Liver (tissue), 9 donors: ENCODE data around the gene GNA14. TPM values are rescaled to one million over a fixed set of nuclear protein-coding genes. Genes with fewer than 3 reads are reported as not detected.

Experiments used
- DNase-seq: peaks from one replicate; pipeline ENCODE4 v3.0.0-alpha.2; 2017; ENCODE audit warnings: low spot score
- H3K27ac ChIP-seq, 2 donors: one replicate each; pipeline ENCODE4 v1.7.0; 2013; ENCODE audit warnings: inconsistent platforms in 2 of 2, low read length in 2 of 2, control low read depth in 1 of 2, low read depth in 1 of 2, mild to moderate bottlenecking in 1 of 2
- H3K27me3 ChIP-seq, 4 donors: one replicate each; pipeline versions ENCODE4 v1.6.1 to v1.7.0; 2013; ENCODE audit warnings: low read length in 3 of 4, inconsistent platforms in 1 of 4, mild to moderate bottlenecking in 1 of 4, moderate library complexity in 1 of 4; ENCODE audit not compliant: control insufficient read depth in 4 of 4, insufficient read depth in 4 of 4
- H3K36me3 ChIP-seq, 4 donors: one replicate each; pipeline versions ENCODE4 v1.6.1 to v1.7.0; 2013; ENCODE audit warnings: low read length in 3 of 4, mild to moderate bottlenecking in 3 of 4, low read depth in 1 of 4, moderate library complexity in 1 of 4; ENCODE audit not compliant: control insufficient read depth in 4 of 4, insufficient read depth in 3 of 4
- H3K4me1 ChIP-seq, 4 donors: one replicate each; pipeline versions ENCODE4 v1.6.1 to v1.7.0; 2013; ENCODE audit warnings: low read length in 3 of 4, mild to moderate bottlenecking in 3 of 4, moderate library complexity in 1 of 4; ENCODE audit not compliant: control insufficient read depth in 4 of 4, insufficient read depth in 4 of 4
- H3K4me3 ChIP-seq, 3 donors: one replicate each; pipeline versions ENCODE4 v1.6.1 to v1.7.0; 2013; ENCODE audit warnings: low read length in 3 of 3, control low read depth in 1 of 3, low read depth in 1 of 3, mild to moderate bottlenecking in 1 of 3
- H3K9ac ChIP-seq, 2 donors: one replicate each; pipeline ENCODE4 v1.7.0; 2013; ENCODE audit warnings: low read length in 2 of 2, mild to moderate bottlenecking in 2 of 2, moderate library complexity in 2 of 2, control low read depth in 1 of 2, low read depth in 1 of 2
- H3K9me3 ChIP-seq, 4 donors: one replicate each; pipeline versions ENCODE4 v1.6.1 to v1.7.0; 2013; ENCODE audit warnings: low read length in 3 of 4; ENCODE audit not compliant: control insufficient read depth in 4 of 4
- ATF3 ChIP-seq: IDR thresholded peaks from 2 replicates; pipeline ENCODE4 v1.6.1; 2016; ENCODE audit warnings: antibody characterized with exemption
- CTCF ChIP-seq: fragments of 150-350 bp; IDR thresholded peaks from 2 replicates; pipeline ENCODE4 v1.5.1; 2017; ENCODE audit warnings: improper control_type of control experiment, low read depth, low read length; ENCODE audit not compliant: missing input control
- FOXA1 ChIP-seq: IDR thresholded peaks from 2 replicates; pipeline ENCODE4 v1.6.1; 2016; ENCODE audit warnings: antibody characterized with exemption
- GABPA ChIP-seq, 2 donors: IDR thresholded peaks in 1 of 2; conservative IDR thresholded peaks in 1 of 2; 2 replicates each; pipeline ENCODE4 v1.6.1; 2016; ENCODE audit warnings: antibody characterized with exemption in 2 of 2, mild to moderate bottlenecking in 1 of 2, moderate library complexity in 1 of 2
- HNF4A ChIP-seq, 2 donors: conservative IDR thresholded peaks; 2 replicates each; pipeline ENCODE4 v1.6.1; 2016; ENCODE audit warnings: antibody characterized with exemption in 2 of 2, mild to moderate bottlenecking in 2 of 2
- JUND ChIP-seq, 2 donors: IDR thresholded peaks; 2 replicates each; pipeline ENCODE4 v1.6.1; 2016; ENCODE audit warnings: antibody characterized with exemption in 2 of 2
- NR2F2 ChIP-seq: IDR thresholded peaks from 2 replicates; pipeline ENCODE4 v1.6.1; 2016; ENCODE audit warnings: antibody characterized with exemption
- RAD21 ChIP-seq, 2 donors: IDR thresholded peaks; 2 replicates each; pipeline ENCODE4 v1.6.1; 2016; ENCODE audit warnings: antibody characterized with exemption in 2 of 2, mild to moderate bottlenecking in 2 of 2
- REST ChIP-seq: IDR thresholded peaks from 2 replicates; pipeline ENCODE4 v1.6.1; 2016; ENCODE audit warnings: antibody characterized with exemption, mild to moderate bottlenecking
- RXRA ChIP-seq, 2 donors: IDR thresholded peaks; 2 replicates each; pipeline ENCODE4 v1.6.1; 2017 to 2018; ENCODE audit warnings: antibody characterized with exemption in 2 of 2, mild to moderate bottlenecking in 1 of 2
- SP1 ChIP-seq: IDR thresholded peaks from 2 replicates; pipeline ENCODE4 v1.6.1; 2018; ENCODE audit warnings: antibody characterized with exemption, mild to moderate bottlenecking
- TAF1 ChIP-seq: conservative IDR thresholded peaks from 2 replicates; pipeline ENCODE4 v1.6.1; 2016; ENCODE audit warnings: antibody characterized with exemption, mild to moderate bottlenecking
- YY1 ChIP-seq: IDR thresholded peaks from 2 replicates; pipeline ENCODE4 v1.6.1; 2016; ENCODE audit warnings: antibody characterized with exemption, mild to moderate bottlenecking
- ZBTB33 ChIP-seq: IDR thresholded peaks from 2 replicates; pipeline ENCODE4 v1.6.1; 2016; ENCODE audit warnings: antibody characterized with exemption
- WGBS: extraction: QIAGEN DNeasy Blood & Tissue Kit; methylation state at CpG from one replicate; pipeline ENCODE4 v1.1.7; 2013; 5-methylcytosine and 5-hydroxymethylcytosine counted together
- polyA plus RNA-seq, 2 donors: library from polyadenylated mRNA; stranded (reverse) in 1 of 2; unstranded in 1 of 2; fragments of 200-250 nt in 1 of 2; fragments of >200 nt in 1 of 2; fragmentation: Nextera tagmentation in 1 of 2; extraction: Ambion mirVana in 1 of 2; gene quantifications; one replicate each; pipeline versions ENCODE4 v1.2.1 to v1.2.3, GENCODE V29; 2013 to 2015
- total RNA-seq, 2 donors: library from RNA; depleted of rRNA; stranded (reverse); fragments of >200 nt; gene quantifications; one replicate each; pipeline ENCODE4 v1.2.3, GENCODE V29; 2014
- donor health status: healthy.
- donor health status: healthy.
- donor health status: healthy.
- donor health status: healthy.
- donor health status: healthy.

GNA14 gene
- total and polyA plus RNA-seq, 4 donors, result 1.1 to 5.4 (median 2.9) TPM

GRCh38 chr9:77561331-77562018 lies 86.6 kb downstream of the GNA14 start:
- Histone ChIP-seq H3K9me3 (no peaks in the 10 kb centered on the region), H3K27me3 (no peaks in the 10 kb centered on the region), H3K4me1 (no peaks in the 10 kb centered on the region), H3K4me3 (no peak overlapping the region), H3K9ac (no peak overlapping the region), H3K27ac (no peak overlapping the region), H3K36me3 (no peaks in the 10 kb centered on the region)
- no peak for DNase-seq
- TF ChIP-seq YY1 (no peak), ATF3 (no peak), RAD21 (IDR thresholded peaks at IDR 0.05) (no peak), REST (no peak), CTCF (no peak), HNF4A (conservative IDR thresholded peaks at IDR 0.05) (no peak), RXRA (IDR thresholded peaks at IDR 0.05) (no peak), NR2F2 (no peak), SP1 (no peak), FOXA1 (no peak), TAF1 (no peak)
- 76% methylated on average over 2 of the region's 2 CpGs for WGBS

- Histone ChIP-seq H3K9ac (no peak overlapping the region), H3K27ac (no peak overlapping the region), H3K27me3 (no peaks in the 10 kb centered on the region), H3K36me3 (no peaks in the 10 kb centered on the region), H3K4me1 (no peaks in the 10 kb centered on the region), H3K9me3 (no peaks in the 10 kb centered on the region), H3K4me3 (no peak overlapping the region)
- TF ChIP-seq ZBTB33 (no peak), JUND (IDR thresholded peaks at IDR 0.05) (no peak), FOXA1 (no peak), CTCF (no peak), SP1 (no peak), HNF4A (conservative IDR thresholded peaks at IDR 0.05) (no peak), YY1 (no peak), GABPA (IDR thresholded peaks at IDR 0.05 in 1 of 2, conservative IDR thresholded peaks at IDR 0.05 in 1 of 2) (no peak)
- DNase-seq, result no peak
- WGBS, result 77% methylated on average over 1 of the region's 1 CpG
Measured at GRCh38 chr9:77556396-77556795, 91.7 kb downstream of the GNA14 start.
